ENCODE measurements around the gene DCP1B.

- no peak for TF ChIP-seq GATA2 (IDR thresholded peaks at IDR 0.05; ENCODE audit: low read depth, low read length)
- no peak for TF ChIP-seq GATA3 (IDR thresholded peaks at IDR 0.05; ENCODE audit: low read depth, low read length)
Observed at GRCh38 chr12:1924996-1925683, 79.1 kb downstream of the DCP1B start.

All from SH-SY5Y (cell line).